Endothelial cell of umbilical vein (primary cell): ENCODE measurements around the gene SS18L1. TPM values are rescaled to one million over a fixed set of nuclear protein-coding genes. Genes with fewer than 3 reads are reported as not detected.

ENCODE experiments used
- BruUV-seq: library from RNA; stranded (reverse); fragments of 400-500 nt; replicated peaks from 2 replicates; lab custom pipeline; 2021; lab: Mats Ljungman, UMichigan
- CTCF ChIA-PET: fragments of 300-600, 350-600 bp; sonication (Branson Sonifier 250); formaldehyde crosslinking; loops from one replicate; lab custom pipeline; 2021; ENCODE audit warnings: antibody characterized with exemption, inconsistent platforms; lab: Charles Lee
- POLR2A ChIA-PET: fragments of 300-600, 350-600 bp; sonication (Branson Sonifier 250); formaldehyde crosslinking; loops from one replicate; lab custom pipeline; 2021; ENCODE audit warnings: antibody characterized with exemption, inconsistent platforms; lab: Charles Lee
- DNase-seq: peaks from one replicate; pipeline ENCODE4 v3.0.0-alpha.2; 2011; ENCODE audit warnings: low read depth, low spot score
- FAIRE-seq: peaks from 2 replicates; lab custom pipeline; 2011; peaks lifted over from hg19 to GRCh38; lab: Jason Lieb, UNC
- H2AFZ ChIP-seq: 2 replicates; pipeline ENCODE4 v1.6.0; 2012; ENCODE audit warnings: low read depth, low read length, control low read depth, inconsistent platforms
- H3K27ac ChIP-seq: 2 replicates; pipeline ENCODE4 v1.5.1; 2011; ENCODE audit warnings: low read depth, mild to moderate bottlenecking, control low read depth, low read length, moderate library complexity; ENCODE audit not compliant: insufficient read depth
- H3K27me3 ChIP-seq, 2 experiments: 2 replicates each; pipeline versions ENCODE4 v1.6.0 to v1.6.1; 2011; ENCODE audit warnings: low read length in 2 of 2, mixed read lengths in 1 of 2; ENCODE audit not compliant: control insufficient read depth in 2 of 2, insufficient read depth in 2 of 2
- H3K36me3 ChIP-seq, 2 experiments: 2 replicates in 1 of 2; 3 replicates in 1 of 2; pipeline ENCODE4 v1.5.1; 2011; ENCODE audit warnings: low read length in 2 of 2, mild to moderate bottlenecking in 1 of 2, moderate library complexity in 1 of 2; ENCODE audit not compliant: control insufficient read depth in 2 of 2, insufficient read depth in 2 of 2; ENCODE audit errors: extremely low read depth in 1 of 2
- H3K4me1 ChIP-seq: 3 replicates; pipeline ENCODE4 v1.5.1; 2011; ENCODE audit warnings: mild to moderate bottlenecking, low read length; ENCODE audit not compliant: control insufficient read depth, insufficient read depth; ENCODE audit errors: extremely low read depth
- H3K4me2 ChIP-seq: 2 replicates; pipeline ENCODE4 v1.6.1; 2011; ENCODE audit warnings: low read length, control low read depth, mixed read lengths; ENCODE audit not compliant: insufficient read depth
- H3K4me3 ChIP-seq, 3 experiments: fragments of 200-600 bp in 1 of 3; sonication (generic), shearing (Covaris generic) in 1 of 3; replicated peaks in 1 of 3; 2 replicates each; pipeline ENCODE4 v1.5.1; 2011 to 2016; ENCODE audit warnings: control low read depth in 3 of 3, low read length in 3 of 3, mild to moderate bottlenecking in 2 of 3, inconsistent platforms in 1 of 3, low read depth in 1 of 3, moderate library complexity in 1 of 3; ENCODE audit not compliant: insufficient read depth in 1 of 3
- H3K79me2 ChIP-seq: 2 replicates; pipeline ENCODE4 v1.6.0; 2012; ENCODE audit warnings: low read length, inconsistent platforms; ENCODE audit not compliant: control insufficient read depth, insufficient read depth
- H3K9ac ChIP-seq: replicated peaks from 2 replicates; pipeline ENCODE3; 2011; ENCODE audit warnings: low read length, control low read depth; ENCODE audit not compliant: insufficient read depth; ENCODE audit errors: extremely low read depth
- H3K9me1 ChIP-seq: replicated peaks from 3 replicates; pipeline ENCODE4 v1.6.0; 2011; ENCODE audit warnings: mild to moderate bottlenecking, low read length; ENCODE audit not compliant: control insufficient read depth, insufficient read depth; ENCODE audit errors: extremely low read depth
- H3K9me3 ChIP-seq: replicated peaks from 2 replicates; pipeline ENCODE4 v1.5.1; 2012; ENCODE audit warnings: low read length, inconsistent platforms; ENCODE audit not compliant: control insufficient read depth, insufficient read depth
- H4K20me1 ChIP-seq: replicated peaks from 2 replicates; pipeline ENCODE3; 2011; ENCODE audit warnings: mild to moderate bottlenecking, low read length; ENCODE audit not compliant: control insufficient read depth, insufficient read depth; ENCODE audit errors: extremely low read depth
- CTCF ChIP-seq, 2 donors: IDR thresholded peaks; 1 replicate in 1 of 2; 2 replicates in 1 of 2; pipeline ENCODE4 v1.5.1; 2011; ENCODE audit warnings: low read length in 2 of 2, mild to moderate bottlenecking in 2 of 2, moderate library complexity in 2 of 2, control low read depth in 1 of 2, inconsistent platforms in 1 of 2, low read depth in 1 of 2; ENCODE audit not compliant: insufficient read depth in 1 of 2; ENCODE audit errors: extremely low read depth in 1 of 2
- EZH2 ChIP-seq: IDR thresholded peaks from 2 replicates; pipeline ENCODE4 v1.6.1; 2012; ENCODE audit warnings: borderline replicate concordance, low read depth, mild to moderate bottlenecking, moderate library complexity, low read length, inconsistent platforms; ENCODE audit not compliant: severe bottlenecking
- FOS ChIP-seq: IDR thresholded peaks from 2 replicates; pipeline ENCODE4 v1.6.1; 2011; ENCODE audit warnings: mild to moderate bottlenecking, low read length, moderate library complexity, borderline replicate concordance; ENCODE audit not compliant: insufficient read depth
- GATA2 ChIP-seq: IDR thresholded peaks from 2 replicates; pipeline ENCODE4 v1.7.0; 2011; ENCODE audit warnings: low read depth, mild to moderate bottlenecking, moderate library complexity, mixed read lengths, low read length; ENCODE audit not compliant: insufficient read length, insufficient read depth
- JUN ChIP-seq: IDR thresholded peaks from 2 replicates; pipeline ENCODE4 v1.6.1; 2011; ENCODE audit warnings: borderline replicate concordance, low read depth; ENCODE audit not compliant: insufficient read length, insufficient read depth
- MAX ChIP-seq: IDR thresholded peaks from 2 replicates; pipeline ENCODE4 v1.6.1; 2011; ENCODE audit not compliant: insufficient read depth, insufficient read length
- MYC ChIP-seq: IDR thresholded peaks from one replicate; pipeline ENCODE4 v1.6.1; 2011; ENCODE audit warnings: mild to moderate bottlenecking, low read depth, low read length
- POLR2A ChIP-seq: IDR thresholded peaks from 2 replicates; pipeline ENCODE4 v1.6.1; 2012; ENCODE audit warnings: low read depth, mild to moderate bottlenecking, control low read depth, low read length
- POLR2AphosphoS5 ChIP-seq: IDR thresholded peaks from 2 replicates; pipeline ENCODE4 v1.6.1; 2012; ENCODE audit warnings: low read depth, mild to moderate bottlenecking, control low read depth, low read length, moderate library complexity; ENCODE audit not compliant: insufficient read depth
- dilution Hi-C: fragments of 300-500 bp; cut with MboI; formaldehyde crosslinking; loops from one replicate; pipeline ENCODE4 v1.15.0; 2019; ENCODE audit warnings: low sequenced_read_pairs; ENCODE audit not compliant: extremely low pct_ligation_motif_present
- intact Hi-C: fragments of 100-400 bp; cut with micrococcal nuclease; formaldehyde crosslinking; loops from one replicate; pipeline ENCODE4 v1.10.0; 2022
- polyA plus RNA-seq, 4 experiments: library from polyadenylated mRNA; depleted of rRNA in 3 of 4; stranded (reverse) in 3 of 4; unstranded in 1 of 4; fragments of >200 nt; gene quantifications; 2 replicates each; pipeline versions ENCODE4 v1.2.1 to v1.2.3, GENCODE V29; 2011 to 2012; ENCODE audit warnings: missing spikeins in 1 of 4
- total RNA-seq: library from RNA; stranded (reverse); gene quantifications from 2 replicates; pipeline ENCODE4 v1.2.3, GENCODE V29; 2021

SS18L1 gene
- total and polyA plus RNA-seq, 2 donors (not counting 3 experiments of a cell fraction or from before 2014, with no cell fraction given): 15.4 to 21.7 TPM

GRCh38 chr20:62202676-62203377, 59.3 kb downstream of the SS18L1 start:
- H3K9me1 ChIP-seq: no peaks in the 10 kb centered on the region
- ChIA-PET CTCF (no interaction called here), POLR2A (interaction anchor here (0.6 kb wide), 1 partner anchor 28 kb away, joined by 3 read pairs; no protein-coding TSS in a partner anchor)
- peak overlapping the region; percentile 7 for H3K4me2 ChIP-seq
- no peaks in the 10 kb centered on the region for H3K27me3 ChIP-seq
- no peak overlapping the region for H2AFZ ChIP-seq
- H3K4me3 ChIP-seq: no peak overlapping the region
- TSS peak; percentile 21 for BruUV-seq
- FAIRE-seq: no peak
- dilution Hi-C loops (no loop called here), intact Hi-C loops (loop anchor here (5.0 kb wide), 1 partner anchor 84 kb away; no protein-coding TSS in a partner anchor)
- peaks cover 9% of the 10 kb centered on the region for H3K4me1 ChIP-seq
- H4K20me1 ChIP-seq: no peaks in the 10 kb centered on the region
- no peak for TF ChIP-seq POLR2AphosphoS5
- no peak for TF ChIP-seq JUN
- TF ChIP-seq MYC: no peak
- TF ChIP-seq EZH2: no peak
- no peak for TF ChIP-seq CTCF (IDR thresholded peaks at IDR 0.05; ENCODE audit: extremely low read depth in 1 of 2, insufficient read depth in 1 of 2, low read depth in 1 of 2, low read length in 2 of 2)
- no peak for TF ChIP-seq POLR2A
- no peak for TF ChIP-seq GATA2
- no peak for TF ChIP-seq MAX
- no peak for TF ChIP-seq FOS
- no peaks in the 10 kb centered on the region for H3K79me2 ChIP-seq
- H3K27ac ChIP-seq: no peak overlapping the region
- DNase-seq: no peak
- peaks cover 0 to 24% of the 10 kb centered on the region in 2 experiments for H3K36me3 ChIP-seq
- no peak overlapping the region for H3K9ac ChIP-seq
- H3K9me3 ChIP-seq: no peaks in the 10 kb centered on the region
